ENCODE data around the gene SH3BP2. TPM values are rescaled to one million over a fixed set of nuclear protein-coding genes. Genes with fewer than 3 reads are reported as not detected.

The SH3BP2 gene
- total and polyA plus RNA-seq, 10 of the 15 experiments (the other 5 are each of a cell fraction or from before 2014, with no cell fraction given) = 1.1 to 61.8 (median 23.9) TPM

GRCh38 chr4:2827071-2827873 lies 34.4 kb downstream of the SH3BP2 start:
- H3K36me3 ChIP-seq (ENCODE audit: control insufficient read depth in 2 of 2, insufficient read depth in 2 of 2, low read length in 1 of 2) = peaks cover 5 to 47% of the 10 kb centered on the region in 2 experiments; a peak in 3 of 4 replicates
- no peak for ATAC-seq

More at GRCh38 chr4:2827071-2827873, 34.4 kb downstream of the SH3BP2 start:
- ChIA-PET POLR2A (no interaction called here), CTCF (no interaction called here), SMC1A (ENCODE audit: uncharacterized antibody, unreplicated experiment) (no interaction called here), RAD21 (ENCODE audit: unreplicated experiment) (no interaction called here)
- Histone ChIP-seq H3K27ac (ENCODE audit: control insufficient read depth, insufficient read depth) (no peak overlapping the region), H3K4me3 (no peak overlapping the region), H3K4me1 (ENCODE audit: control insufficient read depth, insufficient read depth, low read length) (peaks cover 7% of the 10 kb centered on the region), H3K9ac (ENCODE audit: control insufficient read depth, insufficient read depth, low read length) (no peak overlapping the region), H3K9me3 (replicated peaks; ENCODE audit: control insufficient read depth, insufficient read depth, low read length) (no peaks in the 10 kb centered on the region), H3K4me2 (ENCODE audit: control insufficient read depth, insufficient read depth) (no peak overlapping the region), H2AFZ (ENCODE audit: control insufficient read depth, low read depth, low read length) (no peak overlapping the region), H4K20me1 (ENCODE audit: control insufficient read depth, insufficient read depth) (no peaks in the 10 kb centered on the region), H3K79me2 (ENCODE audit: control insufficient read depth, insufficient read depth, low read length) (no peaks in the 10 kb centered on the region), H3K27me3 (replicated peaks in 1 of 2; ENCODE audit: control insufficient read depth in 2 of 2, insufficient read depth in 2 of 2, low read length in 1 of 2) (no peaks in the 10 kb centered on the region)
- no TSS peak for BruUV-seq (replicated peaks)
- intact Hi-C loops (cut with micrococcal nuclease; ENCODE audit: unreplicated experiment) = no loop called here
- TF ChIP-seq NKRF (conservative IDR thresholded peaks at IDR 0.05) = no peak
- no peak for TF ChIP-seq ZNF384 (IDR thresholded peaks at IDR 0.05; ENCODE audit: borderline replicate concordance, low read depth, low read length)
- no peak for TF ChIP-seq CTCF (IDR thresholded peaks at IDR 0.05 in 2 of 3, conservative IDR thresholded peaks at IDR 0.05 in 1 of 3; ENCODE audit: control insufficient read depth in 2 of 3, extremely low read depth in 1 of 3, insufficient read depth in 1 of 3, low read depth in 3 of 3, low read length in 3 of 3)
- no peak for TF ChIP-seq E2F8 (IDR thresholded peaks at IDR 0.05; ENCODE audit: low read depth, partially characterized antibody)
- TF ChIP-seq RB1 (IDR thresholded peaks at IDR 0.05; ENCODE audit: borderline replicate concordance) = no peak
- no peak for TF ChIP-seq SIX5 (IDR thresholded peaks at IDR 0.05; ENCODE audit: low read depth, low read length, severe bottlenecking)
- TF ChIP-seq CHD2 (IDR thresholded peaks at IDR 0.05; ENCODE audit: borderline replicate concordance, low read depth, low read length) = no peak
- TF ChIP-seq GABPA (IDR thresholded peaks at IDR 0.05; ENCODE audit: low read depth) = no peak
- TF ChIP-seq FOS (IDR thresholded peaks at IDR 0.05; ENCODE audit: borderline replicate concordance, extremely low read depth, insufficient read length) = no peak
- no peak for TF ChIP-seq CREB1 (IDR thresholded peaks at IDR 0.05; ENCODE audit: low read depth)
- no peak for TF ChIP-seq RAD51 (IDR thresholded peaks at IDR 0.05)
- no peak for TF ChIP-seq ATF7 (IDR thresholded peaks at IDR 0.05; ENCODE audit: low read depth)
- no peak for TF ChIP-seq EED (IDR thresholded peaks at IDR 0.05; ENCODE audit: low read depth)
- TF ChIP-seq ATF3 (IDR thresholded peaks at IDR 0.05; ENCODE audit: borderline replicate concordance, extremely low read depth, low read depth, low read length) = no peak
- TF ChIP-seq CBFB (IDR thresholded peaks at IDR 0.05; ENCODE audit: low read depth) = no peak
- TF ChIP-seq BCL11A (IDR thresholded peaks at IDR 0.05; ENCODE audit: low read depth, low read length) = no peak
- TF ChIP-seq NR2F1 (conservative IDR thresholded peaks at IDR 0.05) = no peak
- TF ChIP-seq POLR2AphosphoS2 (IDR thresholded peaks at IDR 0.05; ENCODE audit: low read depth, low read length) = no peak
- no peak for FAIRE-seq
- in situ Hi-C loops (cut with MboI) = no loop called here
- WGBS (ENCODE audit: insufficient coverage, insufficient replicate concordance, low lambda C conversion rate, missing lambda C conversion rate) = 96% methylated on average over 31 of the region's 31 CpGs
- no peak for DNase-seq (ENCODE audit: low read depth, low spot score)
